Retinal pigment epithelial cell (primary cell): ENCODE data around the gene KCNC4.

Source experiments
- DNase-seq: peaks from one replicate; pipeline ENCODE4 v3.0.0-alpha.2; 2010; ENCODE audit warnings: low read depth
- H3K4me3 ChIP-seq: 2 replicates; pipeline ENCODE4 v1.5.1; 2011; ENCODE audit warnings: mild to moderate bottlenecking, low read length, control low read depth, moderate library complexity
- TF ChIP-seq, protein P1 (sequence below): conservative IDR thresholded peaks from 2 replicates; pipeline ENCODE4 v1.5.1; 2011; ENCODE audit warnings: low read depth, low read length, control low read depth, inconsistent platforms

Gene KCNC4

DNA sequence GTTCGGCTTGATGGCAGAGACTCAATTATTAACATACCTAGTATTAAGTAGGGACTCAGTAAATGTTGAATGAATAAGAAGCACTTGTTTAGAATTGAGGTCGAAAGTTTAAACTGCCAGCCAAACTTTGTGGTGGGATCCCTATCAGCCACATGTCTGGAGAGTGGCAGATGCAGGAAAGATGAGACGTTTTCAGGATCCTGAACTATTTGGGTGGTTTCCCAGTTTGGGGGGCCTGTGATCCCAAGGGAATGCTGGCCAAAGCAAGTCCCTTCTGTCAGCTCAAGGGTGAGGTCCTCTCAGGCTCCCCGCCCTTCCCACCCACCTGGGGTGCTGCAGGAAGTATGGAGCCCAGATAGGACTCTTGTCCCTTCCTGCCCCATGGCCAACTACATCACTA lies 38.6 kb downstream of the KCNC4 start:
- TF ChIP-seq, protein P1, sequence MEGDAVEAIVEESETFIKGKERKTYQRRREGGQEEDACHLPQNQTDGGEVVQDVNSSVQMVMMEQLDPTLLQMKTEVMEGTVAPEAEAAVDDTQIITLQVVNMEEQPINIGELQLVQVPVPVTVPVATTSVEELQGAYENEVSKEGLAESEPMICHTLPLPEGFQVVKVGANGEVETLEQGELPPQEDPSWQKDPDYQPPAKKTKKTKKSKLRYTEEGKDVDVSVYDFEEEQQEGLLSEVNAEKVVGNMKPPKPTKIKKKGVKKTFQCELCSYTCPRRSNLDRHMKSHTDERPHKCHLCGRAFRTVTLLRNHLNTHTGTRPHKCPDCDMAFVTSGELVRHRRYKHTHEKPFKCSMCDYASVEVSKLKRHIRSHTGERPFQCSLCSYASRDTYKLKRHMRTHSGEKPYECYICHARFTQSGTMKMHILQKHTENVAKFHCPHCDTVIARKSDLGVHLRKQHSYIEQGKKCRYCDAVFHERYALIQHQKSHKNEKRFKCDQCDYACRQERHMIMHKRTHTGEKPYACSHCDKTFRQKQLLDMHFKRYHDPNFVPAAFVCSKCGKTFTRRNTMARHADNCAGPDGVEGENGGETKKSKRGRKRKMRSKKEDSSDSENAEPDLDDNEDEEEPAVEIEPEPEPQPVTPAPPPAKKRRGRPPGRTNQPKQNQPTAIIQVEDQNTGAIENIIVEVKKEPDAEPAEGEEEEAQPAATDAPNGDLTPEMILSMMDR: no peak
- H3K4me3 ChIP-seq: no peak overlapping the region
- DNase-seq: no peak

DNA sequence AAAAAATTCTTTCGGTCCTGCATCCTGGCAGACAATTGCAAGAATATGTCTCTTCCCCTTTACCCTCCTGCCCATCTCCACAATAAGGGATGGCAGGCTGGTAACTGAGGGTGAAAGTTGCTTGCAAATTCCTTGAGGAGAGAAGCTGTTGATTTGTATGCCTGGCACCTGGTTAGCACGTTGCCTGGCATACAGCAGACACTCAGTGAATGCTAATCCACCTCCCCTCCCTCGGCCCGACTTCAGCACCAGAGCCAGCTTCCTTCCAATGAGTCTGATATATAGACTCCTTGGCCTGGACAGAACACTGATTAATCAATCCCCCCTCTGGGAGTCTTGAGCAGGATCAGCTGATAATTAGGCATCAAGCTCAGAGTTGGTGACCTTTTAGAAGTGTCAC lies 39.1 kb downstream of the KCNC4 start:
- H3K4me3 ChIP-seq: no peak overlapping the region
- TF ChIP-seq, protein P1: no peak
- no peak for DNase-seq

DNA sequence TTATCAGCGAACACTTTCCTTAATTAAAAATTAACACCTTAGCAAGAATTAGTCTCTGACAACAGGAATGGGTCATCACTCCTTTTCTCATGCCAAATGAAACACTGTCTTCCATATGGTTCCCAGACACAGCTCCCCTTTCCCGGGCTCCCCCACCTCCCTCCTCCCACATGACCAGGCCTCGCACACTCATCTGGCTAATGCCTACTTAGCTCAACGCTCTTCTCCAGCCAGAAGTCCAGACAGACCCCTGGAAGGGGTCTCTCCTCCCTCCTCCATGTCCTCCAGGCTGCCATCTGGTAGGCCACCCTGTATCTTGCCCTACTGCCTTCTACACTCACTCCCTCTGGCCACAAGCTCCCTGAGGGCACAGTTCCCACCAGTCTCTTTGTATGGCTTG lies 39.9 kb downstream of the KCNC4 start:
- no peak for DNase-seq
- TF ChIP-seq, protein P1: no peak
- no peak overlapping the region for H3K4me3 ChIP-seq

DNA sequence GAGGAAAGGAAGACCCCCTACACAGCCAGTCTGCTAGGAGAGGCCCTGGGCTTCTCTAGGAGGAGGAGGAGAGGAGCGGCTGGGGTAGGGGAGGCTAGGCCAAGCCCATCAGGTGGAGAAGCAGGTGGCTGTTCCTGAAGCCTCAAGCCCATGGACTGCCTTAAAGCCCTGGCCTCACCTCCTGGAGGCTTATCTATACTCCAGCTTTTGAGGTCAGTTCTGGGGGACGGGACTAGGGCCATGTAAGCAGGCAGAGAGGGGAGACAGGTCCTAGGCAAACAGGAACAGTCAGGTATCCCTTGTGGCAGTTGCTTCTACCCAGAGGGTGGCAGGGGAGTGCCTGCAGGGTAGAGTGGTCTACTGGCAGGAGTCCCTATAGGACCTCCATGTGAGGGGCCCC lies 40.6 kb downstream of the KCNC4 start:
- DNase-seq: no peak
- TF ChIP-seq, protein P1: no peak

DNA sequence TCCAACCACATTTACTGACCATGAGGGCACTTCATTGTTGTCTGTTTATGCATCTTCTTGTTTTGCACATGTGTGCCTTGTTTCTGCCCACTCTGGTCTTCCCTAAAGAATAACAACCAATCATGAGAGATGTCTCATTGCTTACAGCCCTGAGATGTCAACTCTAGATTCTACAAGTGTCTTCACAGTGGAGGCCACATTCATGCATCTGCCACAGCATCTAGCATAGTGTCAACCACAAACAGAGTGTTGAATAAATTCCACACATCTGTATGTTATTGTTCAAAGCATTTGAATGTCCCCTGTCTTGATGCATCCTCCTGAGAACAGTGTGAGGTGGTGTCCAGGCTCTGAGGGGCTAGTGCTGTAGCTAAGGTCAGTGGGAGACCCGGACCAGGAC lies 43.1 kb downstream of the KCNC4 start:
- TF ChIP-seq, protein P1: no peak
- H3K4me3 ChIP-seq: no peak overlapping the region
- DNase-seq: no peak

More for the DNA sequence above, 40.6 kb downstream of the KCNC4 start:
- H3K4me3 ChIP-seq: no peak overlapping the region

DNA sequence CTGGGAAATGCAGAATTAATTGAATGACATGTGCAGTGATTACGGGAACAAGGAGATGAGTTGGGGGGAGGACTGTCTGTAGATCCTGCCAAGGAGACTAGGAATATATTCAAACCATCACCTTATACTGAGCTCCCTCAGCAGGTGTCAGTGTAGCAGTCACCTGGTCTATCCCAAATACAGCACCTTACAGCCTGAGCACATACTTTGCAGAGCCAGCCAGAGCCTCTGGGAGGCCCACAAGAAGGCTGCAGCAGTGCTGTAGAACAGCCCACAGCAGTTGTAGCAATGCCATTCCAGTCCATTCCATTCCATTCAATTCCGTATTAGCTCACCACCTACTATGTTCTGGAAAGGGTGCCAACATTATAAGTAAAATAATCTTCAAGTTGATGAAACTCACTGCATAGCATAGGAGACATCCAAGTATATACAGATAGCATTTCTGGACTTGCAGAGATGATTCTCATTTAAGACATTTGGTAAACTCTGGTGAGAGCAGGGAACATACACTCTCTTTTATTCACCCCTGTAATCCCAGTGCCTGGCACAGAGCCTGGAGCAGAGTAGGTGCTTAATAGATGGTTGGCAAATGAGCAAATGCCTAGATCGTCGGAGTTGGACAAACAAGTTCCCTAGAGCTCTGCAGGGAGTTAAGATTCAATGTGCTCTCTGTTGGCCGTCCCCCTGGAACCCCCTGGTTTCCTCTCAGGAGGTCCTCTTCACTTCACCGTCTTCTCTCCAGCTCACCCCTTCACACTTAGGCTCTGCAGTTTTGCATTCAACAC lies 44.7 kb downstream of the KCNC4 start:
- TF ChIP-seq, protein P1: no peak
- no peak overlapping the region for H3K4me3 ChIP-seq
- no peak for DNase-seq

DNA sequence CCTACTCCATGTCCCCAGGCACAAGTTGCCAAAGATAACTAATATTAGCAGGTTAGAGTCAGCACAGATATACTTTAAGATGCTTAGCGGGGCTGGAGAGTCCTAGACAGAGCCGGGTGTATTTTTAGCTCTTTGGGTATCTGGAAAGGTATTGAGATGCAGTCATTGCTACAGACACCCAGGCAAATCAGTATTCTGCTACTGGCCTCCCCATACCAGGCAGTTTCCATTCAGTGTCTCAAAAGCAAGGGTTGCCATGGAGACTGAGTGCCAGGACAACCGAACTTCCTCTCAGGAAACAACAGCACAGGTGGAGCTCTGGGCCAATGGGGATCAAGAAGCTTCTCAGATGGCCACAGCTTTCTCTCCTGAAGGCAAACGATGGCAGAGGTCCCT lies 45.3 kb downstream of the KCNC4 start:
- no peak overlapping the region for H3K4me3 ChIP-seq
- TF ChIP-seq, protein P1: no peak
- no peak for DNase-seq
